Lower lobe of right lung (tissue), 2 donors: Measurements from ENCODE around the gene PALD1. TPM values are rescaled to one million over a fixed set of nuclear protein-coding genes. Genes with fewer than 3 reads are reported as not detected.

Source experiments
- ATAC-seq, 2 donors: fragments of 200-7000 bp; cut with Tn5 transposase; one replicate each; pipeline ENCODE4 v1.9.1; 2020 to 2022; ENCODE audit warnings: mild to moderate bottlenecking in 2 of 2, moderate library complexity in 2 of 2
- DNase-seq: peaks from one replicate; pipeline ENCODE4 v3.0.0-alpha.2; 2020
- H3K27ac ChIP-seq: fragments of 200-600 bp; one replicate; pipeline ENCODE4 v1.8.0; 2022
- H3K27me3 ChIP-seq: fragments of 200-600 bp; one replicate; pipeline ENCODE4 v1.8.0; 2022; ENCODE audit warnings: low read depth
- H3K36me3 ChIP-seq: fragments of 200-600 bp; one replicate; pipeline ENCODE4 v1.8.0; 2022; ENCODE audit warnings: mild to moderate bottlenecking
- H3K4me1 ChIP-seq: fragments of 200-600 bp; one replicate; pipeline ENCODE4 v1.8.0; 2022
- H3K4me3 ChIP-seq: fragments of 200-600 bp; one replicate; pipeline ENCODE4 v1.8.0; 2022; ENCODE audit warnings: mild to moderate bottlenecking
- H3K9me3 ChIP-seq: fragments of 200-600 bp; one replicate; pipeline ENCODE4 v1.8.0; 2022
- CTCF ChIP-seq: fragments of 200-600 bp; IDR thresholded peaks from one replicate; pipeline ENCODE4 v1.8.0; 2022; ENCODE audit warnings: antibody characterized with exemption, mild to moderate bottlenecking
- intact Hi-C: fragments of 100-400 bp; cut with DNase I; formaldehyde crosslinking; loops from one replicate; pipeline ENCODE4 v1.11.0; 2022
- total RNA-seq: library from RNA; stranded (reverse); fragmentation: NEBNext Ultra II Directional; extraction: Animal tissue kit (Norgen Biotek cat#: 25700); gene quantifications from one replicate; pipeline ENCODE4 v1.2.1, GENCODE V29; 2021
- donor health status: DM: no; HTN: yes; CAD: no; lungs with severe emphysema.

PALD1 gene
- total RNA-seq, 1 donor from 2014 or later = 16.0 TPM

GRCh38 chr10:70494966-70495365 lies 16.4 kb downstream of the PALD1 start:
- intact Hi-C loops = no loop called here
- TF ChIP-seq CTCF = no peak
- no peaks in the 10 kb centered on the region for H3K36me3 ChIP-seq
- DNase-seq = peak; percentile 77
- H3K27ac ChIP-seq = peak overlapping the region; percentile 72
- H3K4me3 ChIP-seq = peak overlapping the region; percentile 4
- H3K4me1 ChIP-seq = peaks cover 86% of the 10 kb centered on the region
- ATAC-seq = peak; percentile 64 to 70
- H3K9me3 ChIP-seq = no peaks in the 10 kb centered on the region
- no peaks in the 10 kb centered on the region for H3K27me3 ChIP-seq

- Histone ChIP-seq H3K9me3 (no peaks in the 10 kb centered on the region), H3K4me1 (peaks cover 86% of the 10 kb centered on the region), H3K36me3 (no peaks in the 10 kb centered on the region), H3K27ac (peak overlapping the region; percentile 72), H3K4me3 (no peak overlapping the region), H3K27me3 (no peaks in the 10 kb centered on the region)
- ATAC-seq = no peak
- DNase-seq = no peak
- intact Hi-C loops = no loop called here
- TF ChIP-seq CTCF = no peak
These were observed 17.2 kb downstream of the PALD1 start for GRCh38 chr10:70495691-70496261.

- DNase-seq = no peak
- H3K9me3 ChIP-seq = no peaks in the 10 kb centered on the region
- no peak overlapping the region for H3K4me3 ChIP-seq
- ATAC-seq = no peak
- no peaks in the 10 kb centered on the region for H3K36me3 ChIP-seq
- no peak for TF ChIP-seq CTCF
- peaks cover 86% of the 10 kb centered on the region for H3K4me1 ChIP-seq
- no peaks in the 10 kb centered on the region for H3K27me3 ChIP-seq
- intact Hi-C loops = no loop called here
- H3K27ac ChIP-seq = no peak overlapping the region
These were observed 18.0 kb downstream of the PALD1 start for GRCh38 chr10:70496341-70497119.

- Histone ChIP-seq H3K9me3 (no peaks in the 10 kb centered on the region), H3K27me3 (no peaks in the 10 kb centered on the region), H3K27ac (no peak overlapping the region), H3K4me1 (peaks cover 87% of the 10 kb centered on the region), H3K36me3 (no peaks in the 10 kb centered on the region), H3K4me3 (no peak overlapping the region)
- ATAC-seq = no peak
- no peak for DNase-seq
- intact Hi-C loops = no loop called here
- no peak for TF ChIP-seq CTCF
These were observed 18.6 kb downstream of the PALD1 start for GRCh38 chr10:70497120-70497545.

- no peak for ATAC-seq
- H3K27ac ChIP-seq = peak overlapping the region; percentile 81
These were observed 20.6 kb downstream of the PALD1 start for GRCh38 chr10:70498970-70499835.

More at GRCh38 chr10:70498970-70499835, 20.6 kb downstream of the PALD1 start:
- TF ChIP-seq CTCF = no peak
- no peaks in the 10 kb centered on the region for H3K27me3 ChIP-seq
- H3K36me3 ChIP-seq = no peaks in the 10 kb centered on the region
- H3K4me1 ChIP-seq = peaks cover 73% of the 10 kb centered on the region
- intact Hi-C loops = no loop called here
- no peak for DNase-seq
- no peaks in the 10 kb centered on the region for H3K9me3 ChIP-seq
- H3K4me3 ChIP-seq = no peak overlapping the region
